OCI-LY7 (cell line): ENCODE data around the gene ANKDD1A. TPM values are rescaled to one million over a fixed set of nuclear protein-coding genes. Genes with fewer than 3 reads are reported as not detected.

Experiments
- BruUV-seq: library from RNA; stranded (reverse); fragments of 400-500 nt; replicated peaks from 2 replicates; lab custom pipeline; 2021; lab: Mats Ljungman, UMichigan
- CTCF ChIA-PET: fragments of 300-600 bp; sonication (Branson Sonifier 250); formaldehyde crosslinking; loops from one replicate; lab custom pipeline; 2022; ENCODE audit warnings: antibody characterized with exemption; ENCODE audit not compliant: unreplicated experiment; lab: Charles Lee
- POLR2A ChIA-PET: fragments of 300-600 bp; sonication (Branson Sonifier 250); formaldehyde crosslinking; loops from one replicate; lab custom pipeline; 2022; ENCODE audit warnings: antibody characterized with exemption; lab: Charles Lee
- DNase-seq: peaks from one replicate; pipeline ENCODE4 v3.0.0-alpha.2; 2015; ENCODE audit warnings: low spot score
- H2AFZ ChIP-seq: fragments of 200-600 bp; sonication (generic), shearing (Covaris generic); 2 replicates; pipeline ENCODE4 v1.6.1; 2014; ENCODE audit warnings: mild to moderate bottlenecking, antibody characterized with exemption, low read length, moderate library complexity
- H3K27ac ChIP-seq: fragments of 200-600 bp; sonication (generic); 2 replicates; pipeline ENCODE4 v1.5.1; 2014; ENCODE audit warnings: mixed run types, low read depth, mild to moderate bottlenecking, moderate library complexity, low read length, inconsistent platforms; ENCODE audit not compliant: poor library complexity, severe bottlenecking
- H3K36me3 ChIP-seq: fragments of 200-600 bp; sonication (generic); 2 replicates; pipeline ENCODE4 v1.6.1; 2014; ENCODE audit warnings: mild to moderate bottlenecking, antibody characterized with exemption, low read length, moderate library complexity, mixed read lengths; ENCODE audit not compliant: insufficient read depth
- H3K4me1 ChIP-seq: fragments of 200-600 bp; sonication (generic); 2 replicates; pipeline ENCODE4 v1.5.1; 2014; ENCODE audit warnings: mild to moderate bottlenecking, low read length; ENCODE audit not compliant: insufficient read depth, poor library complexity, severe bottlenecking
- H3K4me2 ChIP-seq: fragments of 200-600 bp; sonication (generic); 2 replicates; pipeline ENCODE4 v1.6.1; 2014; ENCODE audit warnings: mild to moderate bottlenecking, low read length
- H3K4me3 ChIP-seq: fragments of 200-600 bp; sonication (generic); 2 replicates; pipeline ENCODE4 v1.5.1; 2014; ENCODE audit warnings: mild to moderate bottlenecking, low read depth, low read length; ENCODE audit not compliant: poor library complexity, severe bottlenecking
- H3K79me2 ChIP-seq: fragments of 200-600 bp; sonication (generic); 2 replicates; pipeline ENCODE4 v1.6.1; 2016; ENCODE audit warnings: low read depth, mild to moderate bottlenecking, low read length, moderate library complexity, mixed read lengths; ENCODE audit not compliant: insufficient read depth
- H3K9me2 ChIP-seq: fragments of 200-600 bp; sonication (generic); 2 replicates; pipeline ENCODE4 v1.6.1; 2016; ENCODE audit warnings: mild to moderate bottlenecking, low read length, mixed read lengths; ENCODE audit not compliant: insufficient read depth
- H3K9me3 ChIP-seq: fragments of 200-600 bp; sonication (generic); 2 replicates; pipeline ENCODE4 v1.6.1; 2014; ENCODE audit warnings: mild to moderate bottlenecking, mixed run types, low read length, mixed read lengths
- H4K20me1 ChIP-seq: fragments of 200-600 bp; sonication (generic); 2 replicates; pipeline ENCODE4 v1.6.1; 2014; ENCODE audit warnings: mild to moderate bottlenecking, antibody characterized with exemption, low read length, moderate library complexity, mixed read lengths; ENCODE audit not compliant: insufficient read depth
- CTCF ChIP-seq: fragments of 200-600 bp; sonication (generic); conservative IDR thresholded peaks from 2 replicates; pipeline ENCODE4 v1.5.1; 2014; ENCODE audit warnings: mild to moderate bottlenecking, antibody characterized with exemption, low read length, moderate library complexity, mixed read lengths
- EZH2phosphoT487 ChIP-seq: fragments of 200-600 bp; sonication (generic); IDR thresholded peaks from 2 replicates; pipeline ENCODE4 v1.6.1; 2018; ENCODE audit warnings: low read depth, borderline replicate concordance, mild to moderate bottlenecking, mixed run types, antibody characterized with exemption, low read length, moderate library complexity, mixed read lengths
- intact Hi-C: fragments of 100-400 bp; cut with micrococcal nuclease; formaldehyde crosslinking; loops from one replicate; pipeline ENCODE4 v1.10.0; 2022; ENCODE audit not compliant: unreplicated experiment
- total RNA-seq, 2 experiments: library from RNA; depleted of rRNA in 1 of 2; stranded (reverse); fragments of >200 nt in 1 of 2; shearing (Covaris generic) in 1 of 2; gene quantifications; 2 replicates each; pipeline ENCODE4 v1.2.3, GENCODE V29; 2014 to 2022

The ANKDD1A gene
- total RNA-seq, 2 experiments from 2014 or later: 2.1 to 5.1 TPM

GRCh38 chr15:64997066-64997465, 85.4 kb downstream of the ANKDD1A start:
- Histone ChIP-seq H3K9me3 (no peaks in the 10 kb centered on the region), H3K4me1 (no peaks in the 10 kb centered on the region), H3K27ac (no peak overlapping the region), H2AFZ (no peak overlapping the region), H3K9me2 (no peaks in the 10 kb centered on the region), H3K4me3 (no peak overlapping the region), H4K20me1 (no peaks in the 10 kb centered on the region), H3K36me3 (no peaks in the 10 kb centered on the region; the same call in 1 of the 2 replicates), H3K4me2 (no peak overlapping the region), H3K79me2 (no peaks in the 10 kb centered on the region)
- intact Hi-C loops: no loop called here
- no peak for DNase-seq
- POLR2A ChIA-PET: interaction anchor here (0.5 to 2.6 kb wide), 4 partner anchors 12 to 152 kb away, joined by 3 to 7 read pairs (median 5); no protein-coding TSS in a partner anchor
- TF ChIP-seq EZH2phosphoT487 (no peak), CTCF (no peak)
- no TSS peak for BruUV-seq
- CTCF ChIA-PET: no interaction called here

GRCh38 chr15:64997745-64998375, 86.2 kb downstream of the ANKDD1A start:
- intact Hi-C loops: no loop called here
- DNase-seq: no peak
- no peaks in the 10 kb centered on the region for H4K20me1 ChIP-seq
- no peaks in the 10 kb centered on the region for H3K9me2 ChIP-seq
- H3K79me2 ChIP-seq: no peaks in the 10 kb centered on the region
- CTCF ChIA-PET: no interaction called here
- H3K4me3 ChIP-seq: no peak overlapping the region
- POLR2A ChIA-PET: interaction anchor here (0.8 to 2.6 kb wide), 2 partner anchors 11 to 151 kb away, joined by 3 to 7 read pairs; no protein-coding TSS in a partner anchor
- no peaks in the 10 kb centered on the region for H3K4me1 ChIP-seq
- BruUV-seq: no TSS peak
- no peak overlapping the region for H3K4me2 ChIP-seq
- no peak for TF ChIP-seq EZH2phosphoT487
- TF ChIP-seq CTCF: no peak
- H3K9me3 ChIP-seq: no peaks in the 10 kb centered on the region
- H2AFZ ChIP-seq: no peak overlapping the region
- H3K27ac ChIP-seq: no peak overlapping the region
- H3K36me3 ChIP-seq: peaks cover 7% of the 10 kb centered on the region

GRCh38 chr15:65004993-65005392, 93.3 kb downstream of the ANKDD1A start:
- ChIA-PET CTCF (no interaction called here), POLR2A (interaction anchor here (0.7 kb wide), 2 partner anchors 19 to 894 kb away, joined by 4 read pairs; no protein-coding TSS in a partner anchor)
- TF ChIP-seq CTCF: no peak
- H3K4me3 ChIP-seq: no peak overlapping the region
- no peak overlapping the region for H3K4me2 ChIP-seq
- no peaks in the 10 kb centered on the region for H3K9me3 ChIP-seq
- H4K20me1 ChIP-seq: no peaks in the 10 kb centered on the region
- H3K9me2 ChIP-seq: no peaks in the 10 kb centered on the region
- no peak overlapping the region for H2AFZ ChIP-seq
- no peak overlapping the region for H3K27ac ChIP-seq
- H3K4me1 ChIP-seq: no peaks in the 10 kb centered on the region
- peaks cover 11% of the 10 kb centered on the region for H3K36me3 ChIP-seq
- no peaks in the 10 kb centered on the region for H3K79me2 ChIP-seq
- DNase-seq: no peak
- BruUV-seq: no TSS peak
- intact Hi-C loops: no loop called here
